HCT116 (cell line): ENCODE measurements around the gene PRKG2. TPM values are rescaled to one million over a fixed set of nuclear protein-coding genes. Genes with fewer than 3 reads are reported as not detected.

Source experiments
- ATAC-seq: fragments of 200-7000 bp; cut with Tn5 transposase; 2 replicates; pipeline ENCODE4 v1.9.1; 2020; ENCODE audit warnings: mild to moderate bottlenecking, moderate library complexity
- BruUV-seq: library from RNA; stranded (reverse); fragments of 400-500 nt; replicated peaks from 2 replicates; lab custom pipeline; 2021; lab: Mats Ljungman, UMichigan
- CTCF ChIA-PET: fragments of 300-600 bp; sonication (Branson Sonifier 250); formaldehyde crosslinking; loops from one replicate; lab custom pipeline; 2021; ENCODE audit warnings: antibody characterized with exemption; lab: Charles Lee
- POLR2A ChIA-PET: fragments of 300-600, 350-600 bp; sonication (Branson Sonifier 250); formaldehyde crosslinking; loops from one replicate; lab custom pipeline; 2021; ENCODE audit warnings: antibody characterized with exemption; lab: Charles Lee
- RAD21 ChIA-PET, 2 experiments: fragments of 300-600 bp; sonication (Branson Sonifier 250); formaldehyde crosslinking; loops; one replicate each; lab custom pipeline; 2023; ENCODE audit warnings: low total read pairs in 2 of 2; ENCODE audit not compliant: uncharacterized antibody in 2 of 2, unreplicated experiment in 2 of 2, low non-redundant PET in 1 of 2; lab: Charles Lee
- DNase-seq: peaks from one replicate; pipeline ENCODE4 v3.0.0-alpha.2; 2010; ENCODE audit warnings: low read depth, low spot score
- H2AFZ ChIP-seq: fragments of 200-600 bp; shearing (Covaris generic), sonication (generic); 2 replicates; pipeline ENCODE4 v1.6.1; 2017; ENCODE audit warnings: low read depth, mixed run types, mixed read lengths, antibody characterized with exemption, low read length; ENCODE audit not compliant: poor library complexity, severe bottlenecking
- H3K27ac ChIP-seq: 2 replicates; pipeline ENCODE4 v1.5.1; 2012; ENCODE audit warnings: low read depth, low read length
- H3K27me3 ChIP-seq: fragments of 200-600 bp; sonication (generic); 2 replicates; pipeline ENCODE4 v1.6.1; 2016; ENCODE audit warnings: mixed run types, low read length, mixed read lengths; ENCODE audit not compliant: insufficient read depth
- H3K36me3 ChIP-seq, 2 experiments: fragments of 200-500 bp in 1 of 2; fragments of 200-600 bp in 1 of 2; sonication (Bioruptor generic) in 1 of 2; sonication (generic) in 1 of 2; 2 replicates each; pipeline versions ENCODE4 v1.5.1 to v1.6.1; 2014 to 2016; ENCODE audit warnings: low read length in 2 of 2, inconsistent platforms in 1 of 2, mixed read lengths in 1 of 2, mixed run types in 1 of 2; ENCODE audit not compliant: insufficient read depth in 2 of 2, control insufficient read depth in 1 of 2
- H3K4me1 ChIP-seq, 2 experiments: fragments of 200-600 bp in 1 of 2; sonication (generic) in 1 of 2; 2 replicates each; pipeline versions ENCODE4 v1.5.1 to v1.6.1; 2012 to 2017; ENCODE audit warnings: low read length in 2 of 2, inconsistent platforms in 1 of 2, mild to moderate bottlenecking in 1 of 2, mixed read lengths in 1 of 2, mixed run types in 1 of 2, moderate library complexity in 1 of 2; ENCODE audit not compliant: insufficient read depth in 2 of 2, control insufficient read depth in 1 of 2
- H3K4me2 ChIP-seq: fragments of 200-600 bp; sonication (generic); 2 replicates; pipeline ENCODE4 v1.6.1; 2017; ENCODE audit warnings: mixed run types, low read length, mixed read lengths
- H3K4me3 ChIP-seq, 2 experiments: fragments of 200-600 bp in 1 of 2; sonication (generic) in 1 of 2; replicated peaks in 1 of 2; 2 replicates each; pipeline ENCODE4 v1.5.1; 2011 to 2016; ENCODE audit warnings: low read length in 2 of 2, control low read depth in 1 of 2, low read depth in 1 of 2, mild to moderate bottlenecking in 1 of 2, mixed read lengths in 1 of 2, mixed run types in 1 of 2
- H3K79me2 ChIP-seq: fragments of 200-600 bp; sonication (generic); 2 replicates; pipeline ENCODE4 v1.6.1; 2017; ENCODE audit warnings: mild to moderate bottlenecking, mixed run types, low read length, moderate library complexity, mixed read lengths; ENCODE audit not compliant: insufficient read depth
- H3K9ac ChIP-seq: fragments of 200-600 bp; sonication (generic); 2 replicates; pipeline ENCODE4 v1.6.1; 2016; ENCODE audit warnings: low read length, mixed read lengths
- H3K9me2 ChIP-seq: fragments of 200-600 bp; sonication (generic), shearing (Covaris generic); 2 replicates; pipeline ENCODE4 v1.6.1; 2017; ENCODE audit warnings: mixed run types, mild to moderate bottlenecking, moderate library complexity; ENCODE audit not compliant: insufficient read depth
- H3K9me3 ChIP-seq, 2 experiments: fragments of 200-500 bp in 1 of 2; fragments of 200-600 bp in 1 of 2; sonication (Bioruptor generic) in 1 of 2; sonication (generic) in 1 of 2; 2 replicates each; pipeline ENCODE4 v1.6.1; 2014 to 2017; ENCODE audit warnings: low read length in 2 of 2, mixed read lengths in 2 of 2, inconsistent platforms in 1 of 2, low read depth in 1 of 2, mild to moderate bottlenecking in 1 of 2, mixed run types in 1 of 2, moderate library complexity in 1 of 2; ENCODE audit not compliant: control insufficient read depth in 1 of 2, insufficient read depth in 1 of 2
- H4K20me1 ChIP-seq: fragments of 200-600 bp; sonication (generic), shearing (Covaris generic); 2 replicates; pipeline ENCODE4 v1.6.1; 2017; ENCODE audit warnings: mixed run types, mild to moderate bottlenecking, moderate library complexity; ENCODE audit not compliant: insufficient read depth
- CBX3 ChIP-seq: IDR thresholded peaks from 2 replicates; pipeline ENCODE4 v1.6.1; 2012; ENCODE audit warnings: low read depth
- CEBPB ChIP-seq: IDR thresholded peaks from 2 replicates; pipeline ENCODE4 v1.6.1; 2012; ENCODE audit warnings: low read depth
- RAD21 ChIP-seq: IDR thresholded peaks from 2 replicates; pipeline ENCODE4 v1.6.1; 2012; ENCODE audit warnings: low read depth, mild to moderate bottlenecking
- intact Hi-C: fragments of 100-400 bp; cut with micrococcal nuclease; formaldehyde crosslinking; loops from 2 replicates; pipeline ENCODE4 v1.10.0; 2022
- total RNA-seq: library from RNA; stranded (reverse); gene quantifications from one replicate; pipeline ENCODE4 v1.2.1, GENCODE V29; 2021; ENCODE audit not compliant: unreplicated experiment
- TF ChIP-seq, protein P1 (sequence below): IDR thresholded peaks from 2 replicates; pipeline ENCODE4 v1.6.1; 2012; ENCODE audit warnings: low read depth
- TF ChIP-seq, protein P2 (sequence below), 3 experiments: fragments of 200-600 bp in 1 of 3; sonication (generic) in 1 of 3; IDR thresholded peaks in 2 of 3; conservative IDR thresholded peaks in 1 of 3; 2 replicates each; pipeline ENCODE4 v1.5.1; 2012 to 2017; ENCODE audit warnings: low read depth in 2 of 3, low read length in 2 of 3, antibody characterized with exemption in 1 of 3, borderline replicate concordance in 1 of 3, control low read depth in 1 of 3, mild to moderate bottlenecking in 1 of 3, mixed read lengths in 1 of 3, mixed run types in 1 of 3, moderate library complexity in 1 of 3; ENCODE audit not compliant: insufficient read depth in 1 of 3

The PRKG2 gene
- total RNA-seq, 1 experiment from 2014 or later = 2.1 TPM

DNA sequence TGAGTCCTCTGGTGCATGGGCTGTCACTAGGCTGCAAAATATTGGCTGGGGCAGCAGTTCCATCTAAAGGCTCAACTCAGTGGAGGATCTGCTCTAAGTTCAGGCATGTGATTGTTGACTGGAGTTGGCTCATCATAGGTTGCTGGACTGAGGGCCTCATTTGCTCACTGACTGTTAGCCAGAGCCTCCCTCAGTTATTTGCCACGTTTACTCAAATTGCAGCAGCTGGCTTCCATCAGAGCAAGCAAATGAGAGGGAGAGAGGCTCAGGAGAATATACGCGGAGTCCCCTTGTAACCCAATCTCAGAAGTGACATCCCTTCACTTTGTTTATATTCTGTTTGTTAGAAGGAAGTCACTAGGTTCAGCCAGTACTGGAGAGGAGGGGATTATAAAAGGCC is 130.4 kb downstream of the PRKG2 start (continued):
- no peak for TF ChIP-seq CBX3
- TF ChIP-seq, protein P1, sequence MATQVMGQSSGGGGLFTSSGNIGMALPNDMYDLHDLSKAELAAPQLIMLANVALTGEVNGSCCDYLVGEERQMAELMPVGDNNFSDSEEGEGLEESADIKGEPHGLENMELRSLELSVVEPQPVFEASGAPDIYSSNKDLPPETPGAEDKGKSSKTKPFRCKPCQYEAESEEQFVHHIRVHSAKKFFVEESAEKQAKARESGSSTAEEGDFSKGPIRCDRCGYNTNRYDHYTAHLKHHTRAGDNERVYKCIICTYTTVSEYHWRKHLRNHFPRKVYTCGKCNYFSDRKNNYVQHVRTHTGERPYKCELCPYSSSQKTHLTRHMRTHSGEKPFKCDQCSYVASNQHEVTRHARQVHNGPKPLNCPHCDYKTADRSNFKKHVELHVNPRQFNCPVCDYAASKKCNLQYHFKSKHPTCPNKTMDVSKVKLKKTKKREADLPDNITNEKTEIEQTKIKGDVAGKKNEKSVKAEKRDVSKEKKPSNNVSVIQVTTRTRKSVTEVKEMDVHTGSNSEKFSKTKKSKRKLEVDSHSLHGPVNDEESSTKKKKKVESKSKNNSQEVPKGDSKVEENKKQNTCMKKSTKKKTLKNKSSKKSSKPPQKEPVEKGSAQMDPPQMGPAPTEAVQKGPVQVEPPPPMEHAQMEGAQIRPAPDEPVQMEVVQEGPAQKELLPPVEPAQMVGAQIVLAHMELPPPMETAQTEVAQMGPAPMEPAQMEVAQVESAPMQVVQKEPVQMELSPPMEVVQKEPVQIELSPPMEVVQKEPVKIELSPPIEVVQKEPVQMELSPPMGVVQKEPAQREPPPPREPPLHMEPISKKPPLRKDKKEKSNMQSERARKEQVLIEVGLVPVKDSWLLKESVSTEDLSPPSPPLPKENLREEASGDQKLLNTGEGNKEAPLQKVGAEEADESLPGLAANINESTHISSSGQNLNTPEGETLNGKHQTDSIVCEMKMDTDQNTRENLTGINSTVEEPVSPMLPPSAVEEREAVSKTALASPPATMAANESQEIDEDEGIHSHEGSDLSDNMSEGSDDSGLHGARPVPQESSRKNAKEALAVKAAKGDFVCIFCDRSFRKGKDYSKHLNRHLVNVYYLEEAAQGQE = no peak
- TF ChIP-seq, all 23 proteins: peak for 0

DNA sequence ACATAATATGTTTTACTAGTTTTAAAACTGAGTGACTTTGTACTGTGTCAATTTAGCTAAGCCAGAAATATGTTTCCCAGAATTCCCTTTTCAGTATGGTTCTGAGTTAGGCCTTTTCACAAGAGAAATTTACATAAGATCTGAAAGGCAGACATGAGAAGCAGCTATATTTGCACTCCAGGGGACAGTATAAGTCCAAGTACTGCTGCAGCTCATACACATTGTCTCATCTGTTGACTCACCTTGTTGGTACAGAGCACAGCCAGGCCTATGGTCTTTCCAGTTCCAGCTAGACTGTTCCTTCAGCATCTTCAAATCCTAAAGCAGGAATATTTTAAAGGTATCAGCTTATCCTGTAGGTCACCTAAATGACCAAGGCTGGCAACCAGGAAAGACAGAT is 131.0 kb downstream of the PRKG2 start:
- POLR2A ChIA-PET = no interaction called here
- no TSS peak for BruUV-seq
- TF ChIP-seq RAD21 (peak; percentile 67), CEBPB (no peak)
- TF ChIP-seq, protein P2, sequence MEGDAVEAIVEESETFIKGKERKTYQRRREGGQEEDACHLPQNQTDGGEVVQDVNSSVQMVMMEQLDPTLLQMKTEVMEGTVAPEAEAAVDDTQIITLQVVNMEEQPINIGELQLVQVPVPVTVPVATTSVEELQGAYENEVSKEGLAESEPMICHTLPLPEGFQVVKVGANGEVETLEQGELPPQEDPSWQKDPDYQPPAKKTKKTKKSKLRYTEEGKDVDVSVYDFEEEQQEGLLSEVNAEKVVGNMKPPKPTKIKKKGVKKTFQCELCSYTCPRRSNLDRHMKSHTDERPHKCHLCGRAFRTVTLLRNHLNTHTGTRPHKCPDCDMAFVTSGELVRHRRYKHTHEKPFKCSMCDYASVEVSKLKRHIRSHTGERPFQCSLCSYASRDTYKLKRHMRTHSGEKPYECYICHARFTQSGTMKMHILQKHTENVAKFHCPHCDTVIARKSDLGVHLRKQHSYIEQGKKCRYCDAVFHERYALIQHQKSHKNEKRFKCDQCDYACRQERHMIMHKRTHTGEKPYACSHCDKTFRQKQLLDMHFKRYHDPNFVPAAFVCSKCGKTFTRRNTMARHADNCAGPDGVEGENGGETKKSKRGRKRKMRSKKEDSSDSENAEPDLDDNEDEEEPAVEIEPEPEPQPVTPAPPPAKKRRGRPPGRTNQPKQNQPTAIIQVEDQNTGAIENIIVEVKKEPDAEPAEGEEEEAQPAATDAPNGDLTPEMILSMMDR (IDR thresholded peaks at IDR 0.05 in 2 of 3, conservative IDR thresholded peaks at IDR 0.05 in 1 of 3; ENCODE audit: borderline replicate concordance in 1 of 3, insufficient read depth in 1 of 3, low read depth in 2 of 3, low read length in 2 of 3) = peak; percentile 19 to 39 (median 28); a peak in 4 of 6 replicates
- TF ChIP-seq, all 23 proteins: peak for 2

More for the DNA sequence above, 131.0 kb downstream of the PRKG2 start:
- H3K4me3 ChIP-seq = no peak overlapping the region
- ChIA-PET CTCF (interaction anchor here (1.1 kb wide), 2 partner anchors 268 to 383 kb away, joined by 3 to 7 read pairs; no protein-coding TSS in a partner anchor), RAD21 (no interaction called here)
- no peaks in the 10 kb centered on the region for H3K36me3 ChIP-seq
- no peak overlapping the region for H2AFZ ChIP-seq
- ATAC-seq = no peak
- H3K4me2 ChIP-seq = no peak overlapping the region
- H3K4me1 ChIP-seq = no peaks in the 10 kb centered on the region
- no peak overlapping the region for H3K9ac ChIP-seq
- H3K27me3 ChIP-seq = no peaks in the 10 kb centered on the region
- intact Hi-C loops = no loop called here
- H3K9me3 ChIP-seq = no peaks in the 10 kb centered on the region
- H4K20me1 ChIP-seq = no peaks in the 10 kb centered on the region
- no peaks in the 10 kb centered on the region for H3K9me2 ChIP-seq
- no peak overlapping the region for H3K27ac ChIP-seq
- H3K79me2 ChIP-seq = no peaks in the 10 kb centered on the region
- no peak for DNase-seq
